GM23338 (cell line): ENCODE data around the gene FBLIM1. TPM values are rescaled to one million over a fixed set of nuclear protein-coding genes. Genes with fewer than 3 reads are reported as not detected.

Experiments used
- ATAC-seq: fragments of 200-7000 bp; cut with Tn5 transposase; 3 replicates; pipeline ENCODE4 v1.9.1; 2020
- DNase-seq: peaks from one replicate; pipeline ENCODE4 v3.0.0-alpha.2; 2015; ENCODE audit warnings: low spot score
- H2AFZ ChIP-seq: fragments of 200-600 bp; sonication (generic); 2 replicates; pipeline ENCODE4 v1.8.0; 2016; ENCODE audit warnings: antibody characterized with exemption, mild to moderate bottlenecking, moderate library complexity
- H3F3A ChIP-seq: fragments of 200-600 bp; sonication (generic); replicated peaks from 2 replicates; pipeline ENCODE4 v1.8.0; 2017; ENCODE audit warnings: antibody characterized with exemption, mixed run types, low read depth
- H3K27ac ChIP-seq: fragments of 200-600 bp; sonication (generic); 2 replicates; pipeline ENCODE4 v1.6.1; 2016; ENCODE audit warnings: low read depth
- H3K27me3 ChIP-seq: fragments of 200-600 bp; sonication (generic); 2 replicates; pipeline ENCODE4 v1.8.0; 2016; ENCODE audit warnings: mild to moderate bottlenecking, mixed run types, moderate library complexity; ENCODE audit not compliant: insufficient read depth
- H3K36me3 ChIP-seq: fragments of 200-600 bp; sonication (generic); 2 replicates; pipeline ENCODE4 v1.8.0; 2016; ENCODE audit warnings: mild to moderate bottlenecking; ENCODE audit not compliant: insufficient read depth
- H3K4me1 ChIP-seq: fragments of 200-600 bp; sonication (generic); 2 replicates; pipeline ENCODE4 v1.8.0; 2016; ENCODE audit warnings: mild to moderate bottlenecking, moderate library complexity; ENCODE audit not compliant: insufficient read depth
- H3K4me2 ChIP-seq: fragments of 200-600 bp; sonication (generic); 2 replicates; pipeline ENCODE4 v1.7.1; 2017; ENCODE audit warnings: mixed run types
- H3K4me3 ChIP-seq: fragments of 200-600 bp; sonication (generic); 2 replicates; pipeline ENCODE4 v1.6.1; 2016; ENCODE audit warnings: mixed run types
- H3K79me2 ChIP-seq: fragments of 200-600 bp; sonication (generic); replicated peaks from 2 replicates; pipeline ENCODE4 v1.8.0; 2017; ENCODE audit warnings: mild to moderate bottlenecking; ENCODE audit not compliant: insufficient read depth
- H3K9me2 ChIP-seq: fragments of 200-600 bp; sonication (generic); 2 replicates; pipeline ENCODE4 v1.8.0; 2017; ENCODE audit not compliant: insufficient read depth
- H4K20me1 ChIP-seq: fragments of 200-600 bp; sonication (generic); replicated peaks from 2 replicates; pipeline ENCODE4 v1.8.0; 2017; ENCODE audit warnings: mild to moderate bottlenecking; ENCODE audit not compliant: insufficient read depth
- H3K27ac Mint-ChIP-seq: 2 replicates; pipeline ENCODE4 v1.8.0; 2020; ENCODE audit warnings: inconsistent platforms, mild to moderate bottlenecking, moderate library complexity, mixed read lengths
- H3K27me3 Mint-ChIP-seq: 3 replicates; pipeline ENCODE4 v1.8.0; 2022; ENCODE audit warnings: low read depth, mild to moderate bottlenecking, moderate library complexity, mixed read lengths, inconsistent platforms; ENCODE audit not compliant: insufficient read depth, poor library complexity
- H3K36me3 Mint-ChIP-seq: 3 replicates; pipeline ENCODE4 v1.8.0; 2021; ENCODE audit warnings: low read depth, mild to moderate bottlenecking, inconsistent platforms, moderate library complexity, mixed read lengths
- H3K4me1 Mint-ChIP-seq: 3 replicates; pipeline ENCODE4 v1.8.0; 2020; ENCODE audit warnings: mild to moderate bottlenecking, inconsistent platforms, mixed read lengths
- H3K4me3 Mint-ChIP-seq: 3 replicates; pipeline ENCODE4 v1.8.0; 2021; ENCODE audit warnings: moderate library complexity, mild to moderate bottlenecking, inconsistent platforms, mixed read lengths
- H3K9me3 Mint-ChIP-seq: 3 replicates; pipeline ENCODE4 v1.8.0; 2020; ENCODE audit warnings: moderate library complexity, mild to moderate bottlenecking, inconsistent platforms, mixed read lengths
- CREB1 ChIP-seq: fragments of 250-450 bp; sonication (Bioruptor Pico); IDR thresholded peaks from 2 replicates; pipeline ENCODE4 v1.5.0; 2020; ENCODE audit warnings: low read depth, mild to moderate bottlenecking, moderate library complexity
- EZH2 ChIP-seq: fragments of 200-600 bp; sonication (generic); IDR thresholded peaks from one replicate; pipeline ENCODE4 v1.8.0; 2017; ENCODE audit warnings: antibody characterized with exemption, mild to moderate bottlenecking, low read depth; ENCODE audit not compliant: unreplicated experiment
- JUNB ChIP-seq: IDR thresholded peaks from one replicate; pipeline ENCODE4 v1.6.1; 2016; ENCODE audit warnings: antibody characterized with exemption; ENCODE audit not compliant: unreplicated experiment
- NANOG ChIP-seq: IDR thresholded peaks from 2 replicates; pipeline ENCODE4 v1.6.1; 2016; ENCODE audit warnings: antibody characterized with exemption, borderline replicate concordance
- STAT1 ChIP-seq: IDR thresholded peaks from one replicate; pipeline ENCODE4 v1.6.1; 2016; ENCODE audit warnings: antibody characterized with exemption; ENCODE audit not compliant: unreplicated experiment
- ZNF114 ChIP-seq: fragments of 250-450 bp; sonication (Bioruptor Pico); IDR thresholded peaks from 2 replicates; pipeline ENCODE4 v1.5.0; 2020; ENCODE audit warnings: mild to moderate bottlenecking, moderate library complexity
- ZNF331 ChIP-seq: fragments of 250-450 bp; sonication (Bioruptor Pico); IDR thresholded peaks from 2 replicates; pipeline ENCODE4 v1.5.0; 2020; ENCODE audit warnings: low read depth, mild to moderate bottlenecking, moderate library complexity
- polyA plus RNA-seq: library from polyadenylated mRNA; unstranded; fragments of >200 nt; fragmentation: Nextera tagmentation; extraction: Ambion mirVana; gene quantifications from 2 replicates; pipeline ENCODE4 v1.2.1, GENCODE V29; 2016
- total RNA-seq: library from RNA; depleted of rRNA; stranded (reverse); fragments of >200 nt; shearing (Covaris generic); gene quantifications from 2 replicates; pipeline ENCODE4 v1.2.3, GENCODE V29; 2014
- TF ChIP-seq, protein P1 (sequence below): fragments of 250-450 bp; sonication (Bioruptor Pico); IDR thresholded peaks from 2 replicates; pipeline ENCODE4 v1.5.0; 2020; ENCODE audit warnings: mild to moderate bottlenecking, moderate library complexity

Gene FBLIM1
- total and polyA plus RNA-seq, 2 experiments from 2014 or later: 41.7 to 81.7 TPM

DNA sequence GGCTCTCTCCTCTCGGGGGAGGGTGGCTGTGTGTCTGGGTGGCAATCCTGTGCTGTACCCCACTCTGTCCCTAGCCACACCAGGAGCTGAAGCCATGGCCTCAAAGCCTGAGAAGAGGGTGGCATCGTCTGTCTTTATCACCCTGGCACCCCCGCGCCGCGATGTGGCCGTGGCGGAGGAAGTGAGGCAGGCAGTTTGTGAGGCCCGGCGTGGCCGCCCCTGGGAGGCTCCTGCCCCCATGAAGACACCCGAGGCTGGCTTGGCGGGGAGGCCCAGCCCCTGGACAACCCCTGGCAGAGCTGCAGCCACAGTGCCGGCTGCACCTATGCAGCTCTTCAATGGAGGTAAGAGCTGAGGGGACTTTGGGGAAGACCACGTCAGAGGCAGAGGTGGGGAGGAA, 6.3 kb downstream of the FBLIM1 start (continued):
- TF ChIP-seq, protein P1, sequence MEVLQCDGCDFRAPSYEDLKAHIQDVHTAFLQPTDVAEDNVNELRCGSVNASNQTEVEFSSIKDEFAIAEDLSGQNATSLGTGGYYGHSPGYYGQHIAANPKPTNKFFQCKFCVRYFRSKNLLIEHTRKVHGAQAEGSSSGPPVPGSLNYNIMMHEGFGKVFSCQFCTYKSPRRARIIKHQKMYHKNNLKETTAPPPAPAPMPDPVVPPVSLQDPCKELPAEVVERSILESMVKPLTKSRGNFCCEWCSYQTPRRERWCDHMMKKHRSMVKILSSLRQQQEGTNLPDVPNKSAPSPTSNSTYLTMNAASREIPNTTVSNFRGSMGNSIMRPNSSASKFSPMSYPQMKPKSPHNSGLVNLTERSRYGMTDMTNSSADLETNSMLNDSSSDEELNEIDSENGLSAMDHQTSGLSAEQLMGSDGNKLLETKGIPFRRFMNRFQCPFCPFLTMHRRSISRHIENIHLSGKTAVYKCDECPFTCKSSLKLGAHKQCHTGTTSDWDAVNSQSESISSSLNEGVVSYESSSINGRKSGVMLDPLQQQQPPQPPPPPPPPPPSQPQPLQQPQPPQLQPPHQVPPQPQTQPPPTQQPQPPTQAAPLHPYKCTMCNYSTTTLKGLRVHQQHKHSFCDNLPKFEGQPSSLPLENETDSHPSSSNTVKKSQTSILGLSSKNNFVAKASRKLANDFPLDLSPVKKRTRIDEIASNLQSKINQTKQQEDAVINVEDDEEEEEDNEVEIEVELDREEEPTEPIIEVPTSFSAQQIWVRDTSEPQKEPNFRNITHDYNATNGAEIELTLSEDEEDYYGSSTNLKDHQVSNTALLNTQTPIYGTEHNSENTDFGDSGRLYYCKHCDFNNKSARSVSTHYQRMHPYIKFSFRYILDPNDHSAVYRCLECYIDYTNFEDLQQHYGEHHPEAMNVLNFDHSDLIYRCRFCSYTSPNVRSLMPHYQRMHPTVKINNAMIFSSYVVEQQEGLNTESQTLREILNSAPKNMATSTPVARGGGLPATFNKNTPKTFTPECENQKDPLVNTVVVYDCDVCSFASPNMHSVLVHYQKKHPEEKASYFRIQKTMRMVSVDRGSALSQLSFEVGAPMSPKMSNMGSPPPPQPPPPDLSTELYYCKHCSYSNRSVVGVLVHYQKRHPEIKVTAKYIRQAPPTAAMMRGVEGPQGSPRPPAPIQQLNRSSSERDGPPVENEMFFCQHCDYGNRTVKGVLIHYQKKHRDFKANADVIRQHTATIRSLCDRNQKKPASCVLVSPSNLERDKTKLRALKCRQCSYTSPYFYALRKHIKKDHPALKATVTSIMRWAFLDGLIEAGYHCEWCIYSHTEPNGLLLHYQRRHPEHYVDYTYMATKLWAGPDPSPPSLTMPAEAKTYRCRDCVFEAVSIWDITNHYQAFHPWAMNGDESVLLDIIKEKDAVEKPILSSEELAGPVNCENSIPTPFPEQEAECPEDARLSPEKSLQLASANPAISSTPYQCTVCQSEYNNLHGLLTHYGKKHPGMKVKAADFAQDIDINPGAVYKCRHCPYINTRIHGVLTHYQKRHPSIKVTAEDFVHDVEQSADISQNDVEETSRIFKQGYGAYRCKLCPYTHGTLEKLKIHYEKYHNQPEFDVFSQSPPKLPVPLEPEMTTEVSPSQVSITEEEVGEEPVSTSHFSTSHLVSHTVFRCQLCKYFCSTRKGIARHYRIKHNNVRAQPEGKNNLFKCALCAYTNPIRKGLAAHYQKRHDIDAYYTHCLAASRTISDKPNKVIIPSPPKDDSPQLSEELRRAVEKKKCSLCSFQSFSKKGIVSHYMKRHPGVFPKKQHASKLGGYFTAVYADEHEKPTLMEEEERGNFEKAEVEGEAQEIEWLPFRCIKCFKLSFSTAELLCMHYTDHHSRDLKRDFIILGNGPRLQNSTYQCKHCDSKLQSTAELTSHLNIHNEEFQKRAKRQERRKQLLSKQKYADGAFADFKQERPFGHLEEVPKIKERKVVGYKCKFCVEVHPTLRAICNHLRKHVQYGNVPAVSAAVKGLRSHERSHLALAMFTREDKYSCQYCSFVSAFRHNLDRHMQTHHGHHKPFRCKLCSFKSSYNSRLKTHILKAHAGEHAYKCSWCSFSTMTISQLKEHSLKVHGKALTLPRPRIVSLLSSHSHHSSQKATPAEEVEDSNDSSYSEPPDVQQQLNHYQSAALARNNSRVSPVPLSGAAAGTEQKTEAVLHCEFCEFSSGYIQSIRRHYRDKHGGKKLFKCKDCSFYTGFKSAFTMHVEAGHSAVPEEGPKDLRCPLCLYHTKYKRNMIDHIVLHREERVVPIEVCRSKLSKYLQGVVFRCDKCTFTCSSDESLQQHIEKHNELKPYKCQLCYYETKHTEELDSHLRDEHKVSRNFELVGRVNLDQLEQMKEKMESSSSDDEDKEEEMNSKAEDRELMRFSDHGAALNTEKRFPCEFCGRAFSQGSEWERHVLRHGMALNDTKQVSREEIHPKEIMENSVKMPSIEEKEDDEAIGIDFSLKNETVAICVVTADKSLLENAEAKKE (CRISPR knock-in tag): no peak
- TF ChIP-seq JUNB (no peak), EZH2 (no peak), STAT1 (no peak)

DNA sequence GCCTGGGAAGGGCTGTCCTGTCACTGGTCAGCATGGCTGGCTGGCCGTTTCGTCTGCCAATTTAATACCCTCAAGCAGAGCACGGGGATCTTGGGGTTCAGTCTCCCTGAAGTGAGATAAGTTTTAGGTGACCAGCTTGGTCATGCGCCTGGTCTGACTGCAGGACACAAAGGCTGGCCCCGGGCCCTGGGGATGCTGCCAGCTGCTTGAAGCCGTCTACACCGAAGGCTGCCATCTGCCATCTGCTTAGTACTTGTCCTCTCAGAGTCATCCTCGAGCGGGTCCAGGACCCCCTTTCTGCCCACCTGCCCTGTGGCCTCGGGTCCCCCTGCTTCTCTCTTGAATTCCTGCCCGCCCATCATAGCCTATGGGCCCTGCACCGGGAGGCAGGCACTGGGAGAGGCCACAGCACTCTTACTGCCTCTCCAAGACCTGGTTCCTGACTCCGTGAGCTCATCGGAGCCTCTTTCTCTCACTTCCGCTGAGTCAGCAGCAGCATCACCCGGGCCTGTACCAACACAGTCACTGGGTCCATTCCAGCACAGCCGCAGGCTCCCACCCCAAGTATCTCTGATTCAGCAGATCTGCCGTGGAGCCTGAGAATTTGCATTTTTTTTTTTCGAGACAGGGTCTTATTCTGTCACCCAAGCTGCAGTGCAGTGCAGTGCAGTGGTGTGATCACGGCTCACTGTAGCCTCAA, 7.0 kb downstream of the FBLIM1 start:
- Histone ChIP-seq H3K36me3 (peaks cover 32% of the 10 kb centered on the region), H4K20me1 (peaks cover 34% of the 10 kb centered on the region)
- peak overlapping the region; percentile 76 for H3K27ac Mint-ChIP-seq
- TF ChIP-seq STAT1 (no peak), ZNF331 (CRISPR knock-in tag) (no peak), ZNF114 (no peak), NANOG (no peak), CREB1 (CRISPR knock-in tag) (no peak)
- TF ChIP-seq, protein P1 (CRISPR knock-in tag): no peak

More for the DNA sequence above, 7.0 kb downstream of the FBLIM1 start:
- Histone ChIP-seq H3K79me2 (peaks cover 42% of the 10 kb centered on the region), H3K27ac (0 out of 2 replicates have a peak overlapping the region, but pooled peaks have one; percentile 32), H3K4me1 (peaks cover 8% of the 10 kb centered on the region), H2AFZ (no peak overlapping the region), H3K4me2 (no peak overlapping the region), H3K27me3 (no peaks in the 10 kb centered on the region), H3K9me2 (no peaks in the 10 kb centered on the region), H3F3A (0 out of 2 replicates have a peak, but pooled peaks cover 8% of the 10 kb centered on the region), H3K4me3 (no peak overlapping the region)
- no peak for ATAC-seq
- H3K27me3 Mint-ChIP-seq: peaks cover 15% of the 10 kb centered on the region
- H3K9me3 Mint-ChIP-seq: no peaks in the 10 kb centered on the region; the same call in 2 of the 3 replicates
- H3K4me3 Mint-ChIP-seq: no peak overlapping the region; the same call in 2 of the 3 replicates
- peaks cover 24% of the 10 kb centered on the region for H3K4me1 Mint-ChIP-seq
- peaks cover 74% of the 10 kb centered on the region for H3K36me3 Mint-ChIP-seq
- no peak for DNase-seq
